K562 (cell line): ENCODE data around the gene PRKAR1B. TPM values are rescaled to one million over a fixed set of nuclear protein-coding genes. Genes with fewer than 3 reads are reported as not detected.

Experiments
- C11orf30 ChIP-seq: fragments of 450-650 bp; IDR thresholded peaks from 2 replicates; pipeline ENCODE4 v1.6.1; 2016; ENCODE audit warnings: low read depth, mild to moderate bottlenecking
- CHD7 ChIP-seq: fragments of 200-600 bp; sonication (generic); IDR thresholded peaks from one replicate; pipeline ENCODE4 v1.6.1; 2012; ENCODE audit warnings: mild to moderate bottlenecking, low read depth, low read length, inconsistent platforms
- GABPB1 ChIP-seq: sonication (generic); formaldehyde crosslinking; IDR thresholded peaks from 2 replicates; pipeline ENCODE4 v1.8.0; 2022; ENCODE audit warnings: mild to moderate bottlenecking, missing genetic modification reagents
- HEY1 ChIP-seq: fragments of 250-450 bp; sonication (Bioruptor Pico); IDR thresholded peaks from 2 replicates; pipeline ENCODE4 v1.5.0; 2020; ENCODE audit warnings: mild to moderate bottlenecking, moderate library complexity, borderline replicate concordance
- NR4A1 ChIP-seq, 2 experiments: fragments of 250-450 bp in 1 of 2; fragments of 450-650 bp in 1 of 2; sonication (Bioruptor Pico) in 1 of 2; IDR thresholded peaks; 2 replicates each; pipeline versions ENCODE4 v1.4.0 to v1.6.1; 2016 to 2020; ENCODE audit warnings: mild to moderate bottlenecking in 2 of 2, missing compliant biosample characterization in 1 of 2, missing genetic modification characterization in 1 of 2, moderate library complexity in 1 of 2
- polyA plus RNA-seq, 8 experiments: library from polyadenylated mRNA; depleted of rRNA in 4 of 8; stranded (reverse) in 5 of 8; unstranded in 3 of 8; fragments of >200 nt; fragmentation: Nextera tagmentation in 2 of 8; fragmentation: Illumina TruSeq in 1 of 8; extraction: Ambion mirVana in 2 of 8; extraction: Trizol in 1 of 8; gene quantifications; 2 replicates each; pipeline versions ENCODE4 v1.2.1 to v1.2.3, GENCODE V29; 2011 to 2014; ENCODE audit warnings: inconsistent platforms in 1 of 8, missing spikeins in 1 of 8
- total RNA-seq, 7 experiments: library from RNA; depleted of rRNA in 6 of 7; stranded (reverse); fragments of >200 nt in 6 of 7; fragmentation: Illumina TruSeq in 2 of 7; extraction: Trizol in 2 of 7; gene quantifications; 2 replicates each; pipeline versions ENCODE4 v1.2.1 to v1.2.3, GENCODE V29; 2011 to 2021; ENCODE audit warnings: low replicate concordance in 1 of 7

The PRKAR1B gene
- total and polyA plus RNA-seq, 9 of the 15 experiments (the other 6 are each of a cell fraction or from before 2014, with no cell fraction given): 0.99 to 30.5 (median 12.7) TPM

GRCh38 chr7:578386-578785 is 148.7 kb downstream of the PRKAR1B start (continued):
- TF ChIP-seq CHD7: no peak
- no peak for TF ChIP-seq HEY1
- no peak for TF ChIP-seq GABPB1 (CRISPR knock-in tag)
- no peak for TF ChIP-seq C11orf30
- no peak for TF ChIP-seq NR4A1 (CRISPR knock-in tag; IDR thresholded peaks at IDR 0.05)
- TF ChIP-seq NR4A1 (tag; IDR thresholded peaks at IDR 0.05): no peak
